Right atrium auricular region (tissue), 2 donors: ENCODE measurements around the gene CAMK4. TPM values are rescaled to one million over a fixed set of nuclear protein-coding genes. Genes with fewer than 3 reads are reported as not detected.

Source experiments
- DNase-seq: peaks from one replicate; pipeline ENCODE4 v3.0.0-alpha.2; 2019; ENCODE audit warnings: low spot score
- H3K27ac ChIP-seq, 2 donors: fragments of 200-600 bp; sonication (generic); 1 replicate in 1 of 2; 2 replicates in 1 of 2; pipeline ENCODE4 v1.5.1; 2016 to 2019
- H3K27me3 ChIP-seq, 2 donors: fragments of 200-600 bp; sonication (generic); one replicate each; pipeline versions ENCODE4 v1.5.1 to v1.6.0; 2017 to 2019
- H3K36me3 ChIP-seq: fragments of 200-600 bp; sonication (generic); one replicate; pipeline ENCODE4 v1.5.1; 2016
- H3K4me1 ChIP-seq, 2 donors: fragments of 200-600 bp; sonication (generic); one replicate each; pipeline versions ENCODE4 v1.5.1 to v1.6.0; 2017 to 2019
- H3K4me3 ChIP-seq, 2 donors: fragments of 200-600 bp; sonication (generic); 1 replicate in 1 of 2; 2 replicates in 1 of 2; pipeline ENCODE4 v1.5.1; 2017 to 2019; ENCODE audit warnings: mild to moderate bottlenecking in 1 of 2, moderate library complexity in 1 of 2
- H3K9me3 ChIP-seq, 2 donors: fragments of 200-600 bp; sonication (generic); one replicate each; pipeline ENCODE4 v1.5.1; 2019
- CTCF ChIP-seq, 2 donors: fragments of 200-600 bp; sonication (generic); IDR thresholded peaks; one replicate each; pipeline ENCODE4 v1.5.1; 2019; ENCODE audit warnings: antibody characterized with exemption in 2 of 2
- total RNA-seq, 2 donors: library from RNA; depleted of rRNA; stranded (reverse); fragments of >200 nt; gene quantifications; one replicate each; pipeline ENCODE4 v1.1.0, GENCODE V29; 2016

Gene CAMK4
- total RNA-seq, 2 donors from 2014 or later: 0.11 to 0.67 TPM

- TF ChIP-seq CTCF (IDR thresholded peaks at IDR 0.05): no peak
These were observed 278.8 kb downstream of the CAMK4 start for GRCh38 chr5:111502956-111503355.

GRCh38 chr5:111505096-111505495 is 280.9 kb downstream of the CAMK4 start:
- no peak for DNase-seq
- Histone ChIP-seq H3K9me3 (no peaks in the 10 kb centered on the region), H3K4me1 (peaks cover 0 to 2% of the 10 kb centered on the region in 2 donors), H3K4me3 (no peak overlapping the region), H3K27me3 (no peaks in the 10 kb centered on the region), H3K27ac (no peak overlapping the region), H3K36me3 (no peaks in the 10 kb centered on the region)
- TF ChIP-seq CTCF (IDR thresholded peaks at IDR 0.05): no peak

More at GRCh38 chr5:111502956-111503355, 278.8 kb downstream of the CAMK4 start:
- Histone ChIP-seq H3K27me3 (no peaks in the 10 kb centered on the region), H3K36me3 (no peaks in the 10 kb centered on the region), H3K27ac (no peak overlapping the region), H3K4me3 (no peak overlapping the region), H3K4me1 (no peaks in the 10 kb centered on the region), H3K9me3 (no peaks in the 10 kb centered on the region)
- DNase-seq: no peak

- Histone ChIP-seq H3K27ac (no peak overlapping the region), H3K4me1 (peaks cover 0 to 18% of the 10 kb centered on the region in 2 donors), H3K4me3 (no peak overlapping the region), H3K27me3 (no peaks in the 10 kb centered on the region), H3K9me3 (no peaks in the 10 kb centered on the region), H3K36me3 (no peaks in the 10 kb centered on the region)
- no peak for DNase-seq
- TF ChIP-seq CTCF (IDR thresholded peaks at IDR 0.05): no peak
These were observed 283.1 kb downstream of the CAMK4 start for GRCh38 chr5:111507276-111507675.

DNA sequence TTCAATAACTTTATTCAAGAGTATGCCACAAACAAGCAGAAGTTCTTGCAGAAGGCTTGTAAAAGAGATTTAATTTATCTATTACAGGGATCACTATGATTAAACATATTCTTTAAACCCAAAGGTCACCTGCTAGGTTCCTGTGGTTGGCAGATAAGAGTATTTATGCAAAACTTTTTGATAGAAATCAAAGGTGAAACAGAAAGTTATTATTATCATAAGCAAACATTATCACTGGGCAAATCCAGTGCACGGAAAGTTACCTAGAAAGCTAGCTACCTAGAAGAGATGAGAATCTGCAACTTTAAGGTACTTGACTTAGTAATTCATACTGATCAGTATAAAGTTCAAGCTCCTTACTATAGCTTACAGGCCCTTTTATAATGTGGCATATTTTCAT is 284.9 kb downstream of the CAMK4 start:
- TF ChIP-seq CTCF (IDR thresholded peaks at IDR 0.05): no peak
- Histone ChIP-seq H3K4me3 (no peak overlapping the region), H3K27me3 (no peaks in the 10 kb centered on the region), H3K9me3 (no peaks in the 10 kb centered on the region), H3K27ac (no peak overlapping the region), H3K4me1 (peaks cover 0 to 18% of the 10 kb centered on the region in 2 donors), H3K36me3 (no peaks in the 10 kb centered on the region)
- no peak for DNase-seq

- DNase-seq: no peak
- Histone ChIP-seq H3K27ac (peak overlapping the region; percentile 85 to 95), H3K27me3 (no peaks in the 10 kb centered on the region), H3K9me3 (no peaks in the 10 kb centered on the region), H3K36me3 (no peaks in the 10 kb centered on the region), H3K4me1 (peaks cover 0 to 18% of the 10 kb centered on the region in 2 donors), H3K4me3 (peak overlapping the region; percentile 77 to 92)
- TF ChIP-seq CTCF (IDR thresholded peaks at IDR 0.05): no peak
These were observed 287.1 kb downstream of the CAMK4 start for GRCh38 chr5:111511174-111511830.
